Pancreas (tissue), 10 donors: ENCODE data around the gene CCDC190. TPM values are rescaled to one million over a fixed set of nuclear protein-coding genes. Genes with fewer than 3 reads are reported as not detected.

Experiments
- ATAC-seq, 4 donors: fragments of 200-7000 bp; cut with Tn5 transposase; one replicate each; pipeline versions ENCODE4 v1.8.0 to v1.9.1; 2020; ENCODE audit warnings: mild to moderate bottlenecking in 4 of 4, moderate library complexity in 4 of 4
- DNase-seq, 6 donors: peaks; one replicate each; pipeline ENCODE4 v3.0.0-alpha.2; 2020
- FAIRE-seq: peaks from 2 replicates; lab custom pipeline; 2012; peaks lifted over from hg19 to GRCh38; lab: Jason Lieb, UNC
- H3K27ac ChIP-seq, 4 donors: fragments of 200-600 bp; sonication (generic); 1 replicate in 3 of 4; 2 replicates in 1 of 4; pipeline versions ENCODE4 v1.5.0 to v1.8.0; 2020
- H3K27me3 ChIP-seq, 4 donors: fragments of 200-600 bp; one replicate each; pipeline ENCODE4 v1.8.0; 2021
- H3K36me3 ChIP-seq, 3 donors: fragments of 200-600 bp; sonication (generic) in 1 of 3; one replicate each; pipeline versions ENCODE4 v1.5.0 to v1.8.0; 2020 to 2021
- H3K4me1 ChIP-seq, 3 donors: fragments of 200-600 bp; one replicate each; pipeline ENCODE4 v1.8.0; 2021
- H3K4me3 ChIP-seq, 4 donors: fragments of 200-600 bp; sonication (generic) in 2 of 4; one replicate each; pipeline versions ENCODE4 v1.5.0 to v1.8.0; 2020 to 2021
- H3K9me3 ChIP-seq, 4 donors: fragments of 200-600 bp; one replicate each; pipeline ENCODE4 v1.8.0; 2021
- CTCF ChIP-seq, 4 donors: fragments of 200-600 bp; sonication (generic) in 3 of 4; IDR thresholded peaks; one replicate each; pipeline versions ENCODE4 v1.5.0 to v1.8.0; 2021; ENCODE audit warnings: antibody characterized with exemption in 4 of 4
- WGBS, 2 donors: extraction: QIAGEN DNeasy Blood & Tissue Kit; methylation state at CpG; one replicate each; pipeline ENCODE4 v1.1.7; 2013; 5-methylcytosine and 5-hydroxymethylcytosine counted together
- intact Hi-C, 3 donors: fragments of 100-400 bp; cut with DNase I; formaldehyde crosslinking; loops; one replicate each; pipeline versions ENCODE4 v1.11.1 to v1.14.2; 2022
- polyA plus RNA-seq, 2 donors: library from polyadenylated mRNA; stranded (reverse); fragments of 200-250 nt; gene quantifications; one replicate each; pipeline ENCODE4 v1.2.3, GENCODE V29; 2013
- total RNA-seq, 6 donors: library from RNA; stranded (reverse); fragmentation: NEBNext Ultra II Directional in 4 of 6; extraction: Animal tissue kit (Norgen Biotek cat#: 25700) in 4 of 6; gene quantifications; one replicate each; pipeline versions ENCODE4 v1.2.1 to v1.2.4, GENCODE V29; 2021 to 2023
- donor health status: healthy with polysubstance abuse.
- donor health status: DM: no; HTN: no; CAD: no; lungs with moderate emphysema.
- donor health status: DM: no; HTN: no; CAD: no.
- donor health status: control.
- donor health status: control.
- donor health status: Bipolar disorder and iron deficiency.
- donor health status: DM: yes; HTN: yes; CAD: no.
- donor health status: DM: no; HTN: no; CAD: no.
- donor health status: DM: no; HTN: no; CAD: no.
- donor health status: DM: yes; HTN: yes; CAD: no.

Gene CCDC190
- total and polyA plus RNA-seq, 8 donors, result not detected

- H3K27me3 ChIP-seq, result no peaks in the 10 kb centered on the region
- no peaks in the 10 kb centered on the region for H3K36me3 ChIP-seq
- no peaks in the 10 kb centered on the region for H3K4me1 ChIP-seq
- no peaks in the 10 kb centered on the region for H3K9me3 ChIP-seq
- intact Hi-C loops, result no loop called here
- no peak for FAIRE-seq
- no peak overlapping the region for H3K27ac ChIP-seq
- TF ChIP-seq CTCF (IDR thresholded peaks at IDR 0.05), result no peak
- WGBS, 2 donors, result 87 to 100% methylated on average over 1 of the region's 1 CpG
- DNase-seq, result no peak
- H3K4me3 ChIP-seq, result no peak overlapping the region
- ATAC-seq, result no peak
Observed at GRCh38 chr1:162844153-162844552, 16.8 kb downstream of the CCDC190 start.

- Histone ChIP-seq H3K27me3 (no peaks in the 10 kb centered on the region), H3K4me3 (no peak overlapping the region), H3K9me3 (no peaks in the 10 kb centered on the region), H3K27ac (no peak overlapping the region), H3K4me1 (no peaks in the 10 kb centered on the region), H3K36me3 (no peaks in the 10 kb centered on the region)
- TF ChIP-seq CTCF (IDR thresholded peaks at IDR 0.05), result no peak
- DNase-seq (no peak), ATAC-seq (no peak), FAIRE-seq (no peak)
- intact Hi-C loops, result no loop called here
Observed at GRCh38 chr1:162840250-162840839, 20.6 kb downstream of the CCDC190 start.

- no peaks in the 10 kb centered on the region for H3K4me1 ChIP-seq
- intact Hi-C loops, result no loop called here
- no peak for DNase-seq
- H3K4me3 ChIP-seq, result no peak overlapping the region
- ATAC-seq, result no peak
- H3K27me3 ChIP-seq, result no peaks in the 10 kb centered on the region
- FAIRE-seq, result no peak
- no peaks in the 10 kb centered on the region for H3K9me3 ChIP-seq
- no peak for TF ChIP-seq CTCF (IDR thresholded peaks at IDR 0.05)
- H3K27ac ChIP-seq, result no peak overlapping the region
- H3K36me3 ChIP-seq, result no peaks in the 10 kb centered on the region
- 69 to 89% methylated on average over 4 of the region's 4 CpGs for WGBS, 2 donors
Observed at GRCh38 chr1:162838863-162839262, 22.1 kb downstream of the CCDC190 start.

GRCh38 chr1:162835157-162835899 is 25.6 kb downstream of the CCDC190 start:
- 46 to 51% methylated on average over 3 of the region's 3 CpGs for WGBS, 2 donors
- intact Hi-C loops, result no loop called here
- H3K9me3 ChIP-seq, result no peaks in the 10 kb centered on the region
- no peaks in the 10 kb centered on the region for H3K36me3 ChIP-seq
- FAIRE-seq (no peak), ATAC-seq (no peak), DNase-seq (no peak)
- no peak overlapping the region for H3K27ac ChIP-seq
- no peak for TF ChIP-seq CTCF (IDR thresholded peaks at IDR 0.05)
- no peaks in the 10 kb centered on the region for H3K27me3 ChIP-seq
- H3K4me1 ChIP-seq, result no peaks in the 10 kb centered on the region
- H3K4me3 ChIP-seq, result no peak overlapping the region

GRCh38 chr1:162832470-162832869 is 28.5 kb downstream of the CCDC190 start:
- Histone ChIP-seq H3K27me3 (no peaks in the 10 kb centered on the region), H3K36me3 (no peaks in the 10 kb centered on the region), H3K27ac (no peak overlapping the region), H3K4me1 (no peaks in the 10 kb centered on the region), H3K9me3 (no peaks in the 10 kb centered on the region), H3K4me3 (no peak overlapping the region)
- DNase-seq (no peak), FAIRE-seq (no peak), ATAC-seq (no peak)
- no peak for TF ChIP-seq CTCF (IDR thresholded peaks at IDR 0.05)
- intact Hi-C loops, result no loop called here
- WGBS, 2 donors, result 55 to 91% methylated on average over 3 of the region's 3 CpGs
